ENCODE measurements around the gene OR12D3. TPM values are rescaled to one million over a fixed set of nuclear protein-coding genes. Genes with fewer than 3 reads are reported as not detected.
"Not testable (repeated sequence)": the region's sequence is repeated elsewhere in the genome, so short reads cannot be mapped to it uniquely, and the experiment has no call there.

OR12D3 gene
- under 1 TPM in 2 of 8 experiments, not detected in 6; 0.09 to 0.14 TPM for total RNA-seq

GRCh38 chr6:29375191-29375590 is at the start of gene OR12D3:
TSS of gene OR12D3 (minus strand) at chr6:29375291. CDS start at chr6:29375287, 4 bp downstream.
- no peak within 1 kb of the TSS for H3K4me3 ChIP-seq
- in situ Hi-C loops (cut with MboI; ENCODE audit: low pct_unique_long_range_greater_than_20kb in 2 of 9, low sequenced_read_pairs in 9 of 9, unreplicated experiment in 9 of 9) = no loop called here
- 25 to 100% (median 80%) methylated on average over 1 of the region's 1 CpG; no CpG with 5 or more reads in 1 of the 10 experiments for WGBS, 10 experiments
- ATAC-seq (replicated peaks in 6 of 8) = no peak
- no peaks in the 10 kb centered on the region for H3K4me1 ChIP-seq (replicated peaks in 1 of 2)
- H3K27ac ChIP-seq = no peak within 1 kb of the TSS

GRCh38 chr6:29424575-29424974 is 49.5 kb upstream of the OR12D3 start:
- in situ Hi-C loops (cut with MboI; ENCODE audit: low pct_unique_long_range_greater_than_20kb in 2 of 9, low sequenced_read_pairs in 9 of 9, unreplicated experiment in 9 of 9) = no loop called here
- 0 to 67% (median 19%) methylated on average over 1 to 2 of the region's 2 CpGs; no CpG with 5 or more reads in 4 of the 10 experiments for WGBS, 10 experiments
- H3K4me3 ChIP-seq = no peak overlapping the region
- no peak overlapping the region for H3K27ac ChIP-seq
- no peak for ATAC-seq (replicated peaks in 6 of 8)
- H3K4me1 ChIP-seq (replicated peaks in 1 of 2) = no peaks in the 10 kb centered on the region

GRCh38 chr6:29424168-29424567 is 49.1 kb upstream of the OR12D3 start:
- Histone ChIP-seq H3K4me3 (no peak overlapping the region), H3K27ac (no peak overlapping the region), H3K4me1 (replicated peaks in 1 of 2) (no peaks in the 10 kb centered on the region)
- in situ Hi-C loops (cut with MboI; ENCODE audit: low pct_unique_long_range_greater_than_20kb in 2 of 9, low sequenced_read_pairs in 9 of 9, unreplicated experiment in 9 of 9) = no loop called here
- ATAC-seq (replicated peaks in 6 of 8) = no peak
- 0 to 100% (median 78%) methylated on average over 1 to 2 of the region's 2 CpGs; no CpG with 5 or more reads in 1 of the 10 experiments for WGBS, 10 experiments

- ATAC-seq (replicated peaks in 6 of 8) = no peak
- in situ Hi-C loops (cut with MboI; ENCODE audit: low pct_unique_long_range_greater_than_20kb in 2 of 9, low sequenced_read_pairs in 9 of 9, unreplicated experiment in 9 of 9) = no loop called here
- no peak overlapping the region for H3K4me3 ChIP-seq
- H3K4me1 ChIP-seq (replicated peaks in 1 of 2) = no peaks in the 10 kb centered on the region
- H3K27ac ChIP-seq = no peak overlapping the region
- WGBS, 10 experiments = 0 to 100% (median 56%) methylated on average over 1 to 3 of the region's 3 CpGs
These were observed 44.4 kb upstream of the OR12D3 start for GRCh38 chr6:29419516-29419915.

GRCh38 chr6:29414588-29414987 is 39.5 kb upstream of the OR12D3 start, which contains the start of gene OR12D1:
TSS of gene OR12D1 (plus strand) at chr6:29414928.
- no peak within 1 kb of the TSS for H3K4me3 ChIP-seq
- no peak for ATAC-seq (replicated peaks in 6 of 8)
- no peak within 1 kb of the TSS for H3K27ac ChIP-seq
- no peaks in the 10 kb centered on the region for H3K4me1 ChIP-seq (replicated peaks in 1 of 2)
- in situ Hi-C loops (cut with MboI; ENCODE audit: low pct_unique_long_range_greater_than_20kb in 2 of 9, low sequenced_read_pairs in 9 of 9, unreplicated experiment in 9 of 9) = no loop called here

- Histone ChIP-seq H3K4me1 (replicated peaks in 1 of 2) (no peaks in the 10 kb centered on the region), H3K4me3 (no peak overlapping the region), H3K27ac (no peak overlapping the region)
- 0 to 93% (median 15%) methylated on average over 1 of the region's 1 CpG; no CpG with 5 or more reads in 2 of the 10 experiments for WGBS, 10 experiments
- in situ Hi-C loops (cut with MboI; ENCODE audit: low pct_unique_long_range_greater_than_20kb in 2 of 9, low sequenced_read_pairs in 9 of 9, unreplicated experiment in 9 of 9) = no loop called here
- no peak for ATAC-seq (replicated peaks in 6 of 8)
These were observed 28.7 kb upstream of the OR12D3 start for GRCh38 chr6:29403801-29404200.

- in situ Hi-C loops (cut with MboI; ENCODE audit: low pct_unique_long_range_greater_than_20kb in 2 of 9, low sequenced_read_pairs in 9 of 9, unreplicated experiment in 9 of 9) = no loop called here
- no peak for ATAC-seq (replicated peaks in 6 of 8)
- WGBS, 10 experiments = 0 to 83% (median 44%) methylated on average over 1 to 2 of the region's 2 CpGs; no CpG with 5 or more reads in 1 of the 10 experiments
- no peak overlapping the region for H3K27ac ChIP-seq
- H3K4me3 ChIP-seq = no peak overlapping the region
- H3K4me1 ChIP-seq (replicated peaks in 1 of 2) = no peaks in the 10 kb centered on the region
These were observed 24.4 kb upstream of the OR12D3 start for GRCh38 chr6:29399525-29399924.

GRCh38 chr6:29395331-29395730 is 20.2 kb upstream of the OR12D3 start, which contains the start of gene OR12D2:
TSS of gene OR12D2 (plus strand) at chr6:29395631. CDS start at chr6:29396700, 1,069 bp downstream.
- H3K4me3 ChIP-seq = no peak within 1 kb of the TSS
- no peak for ATAC-seq (replicated peaks in 6 of 8)
- in situ Hi-C loops (cut with MboI; ENCODE audit: low pct_unique_long_range_greater_than_20kb in 2 of 9, low sequenced_read_pairs in 9 of 9, unreplicated experiment in 9 of 9) = no loop called here
- H3K4me1 ChIP-seq (replicated peaks in 1 of 2) = no peaks in the 10 kb centered on the region
- no peak within 1 kb of the TSS for H3K27ac ChIP-seq

GRCh38 chr6:29388533-29388932 is 13.4 kb upstream of the OR12D3 start:
- Histone ChIP-seq H3K4me1 (replicated peaks in 1 of 2) (no peaks in the 10 kb centered on the region), H3K4me3 (no peak overlapping the region), H3K27ac (no peak overlapping the region)
- 0 to 100% (median 53%) methylated on average over 2 to 4 of the region's 4 CpGs for WGBS, 10 experiments
- ATAC-seq (replicated peaks in 6 of 8) = no peak
- in situ Hi-C loops (cut with MboI; ENCODE audit: low pct_unique_long_range_greater_than_20kb in 2 of 9, low sequenced_read_pairs in 9 of 9, unreplicated experiment in 9 of 9) = no loop called here

- in situ Hi-C loops (cut with MboI; ENCODE audit: low pct_unique_long_range_greater_than_20kb in 2 of 9, low sequenced_read_pairs in 9 of 9, unreplicated experiment in 9 of 9) = no loop called here
- H3K27ac ChIP-seq = no peak overlapping the region
- no peak overlapping the region for H3K4me3 ChIP-seq
- no peaks in the 10 kb centered on the region for H3K4me1 ChIP-seq (replicated peaks in 1 of 2)
- no peak for ATAC-seq (replicated peaks in 6 of 8)
These were observed 912 bp upstream of the OR12D3 start for GRCh38 chr6:29376003-29376402.

GRCh38 chr6:29368765-29369164 is 6.3 kb downstream of the OR12D3 start, which contains the start of gene OR5V1:
TSS of gene OR5V1 (minus strand) at chr6:29368865. CDS start at chr6:29356195, 12,670 bp downstream.
- Histone ChIP-seq H3K4me1 (replicated peaks in 1 of 2) (no peaks in the 10 kb centered on the region), H3K27ac (no peak within 1 kb of the TSS), H3K4me3 (no peak within 1 kb of the TSS)
- in situ Hi-C loops (cut with MboI; ENCODE audit: low pct_unique_long_range_greater_than_20kb in 2 of 9, low sequenced_read_pairs in 9 of 9, unreplicated experiment in 9 of 9) = no loop called here
- WGBS, 10 experiments = 20 to 83% (median 50%) methylated on average over 1 to 3 of the region's 3 CpGs; no CpG with 5 or more reads in 7 of the 10 experiments
- no peak for ATAC-seq (replicated peaks in 6 of 8)

GRCh38 chr6:29355603-29356002 is 19.5 kb downstream of the OR12D3 start:
- in situ Hi-C loops (cut with MboI; ENCODE audit: low pct_unique_long_range_greater_than_20kb in 2 of 9, low sequenced_read_pairs in 9 of 9, unreplicated experiment in 9 of 9) = no loop called here
- Histone ChIP-seq H3K27ac (no peak overlapping the region), H3K4me1 (replicated peaks in 1 of 2) (no peaks in the 10 kb centered on the region), H3K4me3 (no peak overlapping the region)
- no peak for ATAC-seq (replicated peaks in 6 of 8)
- WGBS, 10 experiments = 0 to 57% (median 17%) methylated on average over 1 of the region's 1 CpG; no CpG with 5 or more reads in 5 of the 10 experiments

- Histone ChIP-seq H3K4me1 (replicated peaks in 1 of 2) (no peaks in the 10 kb centered on the region), H3K27ac (no peak overlapping the region), H3K4me3 (no peak overlapping the region)
- in situ Hi-C loops (cut with MboI; ENCODE audit: low pct_unique_long_range_greater_than_20kb in 2 of 9, low sequenced_read_pairs in 9 of 9, unreplicated experiment in 9 of 9) = no loop called here
- no peak for ATAC-seq (replicated peaks in 6 of 8)
These were observed 20.1 kb downstream of the OR12D3 start for GRCh38 chr6:29354980-29355379.

- H3K4me3 ChIP-seq; in situ Hi-C loops (cut with MboI; ENCODE audit: low pct_unique_long_range_greater_than_20kb in 2 of 9, low sequenced_read_pairs in 9 of 9, unreplicated experiment in 9 of 9); H3K27ac ChIP-seq; ATAC-seq (replicated peaks in 6 of 8); H3K4me1 ChIP-seq (replicated peaks in 1 of 2): not testable (repeated sequence)
- WGBS, 10 experiments = 0 to 100% (median 59%) methylated on average over 1 to 3 of the region's 3 CpGs; no CpG with 5 or more reads in 2 of the 10 experiments
These were observed 25.7 kb downstream of the OR12D3 start for GRCh38 chr6:29349348-29349747.
